ENCODE data around the gene IFI30.
"Not testable (repeated sequence)": the region's sequence is repeated elsewhere in the genome, so short reads cannot be mapped to it uniquely, and the experiment has no call there.

IFI30 gene

GRCh38 chr19:18152817-18153555, 20.6 kb upstream of the IFI30 start, which contains the start of gene PIK3R2:
TSS of gene PIK3R2 (plus strand) at chr19:18153163. CDS start at chr19:18155880, 2,717 bp downstream.
- DNase-seq = peak; percentile 98

- DNase-seq = no peak
These were observed 20.0 kb upstream of the IFI30 start for GRCh38 chr19:18153556-18154134.

GRCh38 chr19:18155095-18156087, 18.2 kb upstream of the IFI30 start:
- no peak for DNase-seq

- no peak for DNase-seq
These were observed 17.3 kb upstream of the IFI30 start for GRCh38 chr19:18156268-18156667.

DNA sequence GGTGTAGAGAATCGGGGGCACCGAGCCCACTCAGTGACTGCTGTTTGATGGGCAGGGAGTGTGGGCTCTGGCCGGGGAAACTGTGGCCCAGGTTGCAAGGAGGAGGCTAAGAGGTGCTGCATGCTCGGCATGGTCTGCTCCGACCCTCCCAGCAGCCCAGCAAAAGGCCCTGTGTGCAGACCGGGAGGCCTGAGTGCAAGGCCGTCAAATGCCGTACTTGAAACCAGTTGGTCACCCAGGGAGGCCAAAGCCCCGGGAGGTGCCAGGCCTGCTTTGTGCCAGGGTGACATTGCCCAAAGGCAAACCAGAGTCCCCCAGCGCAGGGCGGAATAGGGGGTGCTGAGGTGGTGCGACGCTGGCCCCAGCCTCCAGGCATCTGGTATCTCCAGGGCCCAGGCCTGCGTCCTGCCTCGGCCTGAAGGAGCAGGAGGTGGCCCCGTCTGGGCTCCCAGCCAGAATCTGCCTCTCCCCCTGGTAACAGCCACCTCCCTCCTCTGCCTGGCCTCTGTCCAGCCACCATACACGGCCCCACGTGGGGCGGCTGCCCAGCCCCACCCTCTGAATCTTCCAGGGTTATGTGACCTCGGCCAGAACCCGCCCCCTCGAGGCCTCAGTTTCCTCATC, 16.7 kb upstream of the IFI30 start:
- DNase-seq = peak; percentile 82

DNA sequence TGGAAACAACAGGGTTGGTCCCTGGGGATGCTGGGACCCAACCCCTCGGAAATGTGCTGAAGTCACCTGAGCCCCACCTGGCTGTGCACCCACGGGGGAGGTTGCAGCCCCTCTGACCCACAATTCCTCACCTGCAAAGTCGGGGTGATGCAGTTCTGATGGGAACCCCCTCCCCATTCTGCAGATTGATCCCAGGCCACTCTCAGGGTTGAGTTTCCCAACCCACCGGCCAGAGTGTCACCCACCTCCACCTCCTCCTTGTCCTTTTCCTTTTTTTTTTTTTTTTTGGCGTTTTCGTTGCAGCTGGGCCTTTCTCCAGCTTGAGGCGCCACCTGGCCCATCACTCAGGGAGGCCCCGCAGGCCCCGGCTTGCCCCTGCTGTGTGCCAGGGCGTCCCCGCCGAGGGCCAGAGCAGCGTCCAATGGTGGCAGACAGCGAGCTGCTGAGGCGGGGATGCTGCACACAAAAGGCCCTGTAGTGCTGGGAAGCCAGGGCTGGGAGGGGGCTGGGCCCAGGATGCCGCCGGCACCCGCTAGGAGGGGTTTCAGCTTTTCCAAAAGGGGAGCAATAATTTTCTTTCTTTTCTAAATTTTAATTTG, 16.0 kb upstream of the IFI30 start:
- peak; percentile 86 for DNase-seq

- DNase-seq = no peak
These were observed 15.1 kb upstream of the IFI30 start for GRCh38 chr19:18158467-18158866.

- not testable (repeated sequence) for DNase-seq
These were observed 14.5 kb upstream of the IFI30 start for GRCh38 chr19:18159059-18159616.

GRCh38 chr19:18159810-18160209, 13.8 kb upstream of the IFI30 start:
- no peak for DNase-seq

DNA sequence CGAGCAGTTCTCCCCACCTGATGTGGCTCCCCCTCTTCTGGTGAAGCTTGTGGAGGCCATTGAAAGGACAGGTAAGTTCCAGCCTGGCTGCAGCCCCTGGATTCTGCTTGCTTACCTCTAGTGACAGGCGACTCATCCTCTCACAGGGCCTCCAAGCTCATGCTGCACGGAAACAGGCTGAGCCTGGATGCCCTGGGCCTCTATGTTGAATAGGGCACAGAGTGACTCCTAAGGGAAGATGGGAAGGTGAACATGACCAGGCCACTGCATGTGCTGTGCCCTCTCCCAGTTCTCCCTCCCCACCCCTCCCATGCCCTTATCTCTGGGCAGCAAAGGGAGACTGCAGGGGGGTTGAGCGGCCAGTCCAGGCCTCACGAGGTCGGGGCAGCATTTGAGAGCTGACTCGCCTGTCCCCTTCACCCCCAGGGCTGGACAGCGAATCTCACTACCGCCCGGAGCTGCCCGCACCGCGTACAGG, 13.1 kb upstream of the IFI30 start:
- no peak for DNase-seq

GRCh38 chr19:18160971-18161635, 12.5 kb upstream of the IFI30 start:
- DNase-seq = peak; percentile 53

DNA sequence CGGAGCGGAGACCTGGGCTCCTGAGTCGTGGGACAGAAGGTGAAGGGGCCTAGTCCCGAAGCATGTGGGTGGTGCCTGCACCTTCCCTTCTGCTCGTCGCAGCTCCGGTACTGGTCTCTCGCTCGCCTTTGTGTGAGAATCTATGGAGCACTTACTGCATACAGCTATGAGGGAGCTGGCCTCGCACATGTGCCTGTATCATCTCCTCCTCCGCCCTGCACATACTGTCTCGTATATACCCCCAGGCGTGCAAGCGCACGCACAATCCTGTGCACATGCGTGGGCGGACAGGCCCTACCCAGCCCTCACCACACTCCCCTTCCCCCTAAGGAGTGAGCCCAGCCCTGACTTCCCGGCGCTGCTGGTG, 12.0 kb upstream of the IFI30 start:
- no peak for DNase-seq

GRCh38 chr19:18164072-18164471, 9.5 kb upstream of the IFI30 start:
- DNase-seq = no peak

DNA sequence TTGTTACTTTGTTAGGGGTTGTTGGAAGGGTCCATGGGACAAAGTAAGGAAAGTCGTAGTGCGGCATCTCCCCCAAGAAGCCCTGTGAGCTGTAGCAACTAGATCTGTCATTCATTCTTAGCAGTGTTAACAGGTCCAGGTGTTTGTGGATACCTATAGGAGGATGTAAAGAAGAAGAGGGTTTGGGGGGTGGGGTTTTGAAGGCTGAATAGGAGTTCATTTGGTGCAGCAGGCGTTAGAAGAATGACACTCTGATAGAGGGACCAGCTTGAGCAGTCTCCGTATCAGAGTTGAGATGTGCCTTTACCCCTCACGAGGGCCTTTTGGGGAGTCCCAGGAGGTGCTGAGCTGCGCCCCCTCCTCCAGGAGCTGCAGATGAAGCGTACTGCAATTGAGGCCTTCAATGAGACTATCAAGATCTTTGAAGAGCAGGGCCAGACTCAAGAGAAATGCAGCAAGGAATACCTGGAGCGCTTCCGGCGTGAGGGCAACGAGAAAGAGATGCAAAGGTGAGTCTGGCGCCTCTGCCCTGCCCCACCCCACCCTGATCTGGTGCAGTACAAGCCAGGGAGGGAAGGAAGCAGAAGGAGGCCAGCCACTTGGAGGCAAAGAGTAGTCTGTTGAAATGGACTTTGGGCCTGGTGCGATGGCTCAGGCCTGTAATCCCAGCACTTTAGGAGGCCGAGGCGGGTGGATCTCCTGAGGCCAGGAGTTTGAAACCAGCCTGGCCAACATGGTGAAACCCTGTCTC, 7.6 kb upstream of the IFI30 start:
- DNase-seq = no peak

DNA sequence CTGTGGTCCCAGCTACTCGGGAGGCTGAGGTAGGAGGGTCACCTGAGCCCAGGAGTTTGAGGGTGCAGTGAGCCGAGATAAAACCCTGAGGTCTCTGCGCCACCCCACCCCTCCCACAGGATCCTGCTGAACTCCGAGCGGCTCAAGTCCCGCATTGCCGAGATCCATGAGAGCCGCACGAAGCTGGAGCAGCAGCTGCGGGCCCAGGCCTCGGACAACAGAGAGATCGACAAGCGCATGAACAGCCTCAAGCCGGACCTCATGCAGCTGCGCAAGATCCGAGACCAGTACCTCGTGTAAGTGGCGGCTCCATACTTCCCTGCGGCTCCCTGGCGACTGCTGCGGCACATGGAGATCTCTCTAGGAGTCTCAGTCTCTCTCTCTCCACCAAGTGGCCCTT, 6.6 kb upstream of the IFI30 start:
- no peak for DNase-seq

- DNase-seq = no peak
These were observed 5.5 kb upstream of the IFI30 start for GRCh38 chr19:18167975-18168645.

DNA sequence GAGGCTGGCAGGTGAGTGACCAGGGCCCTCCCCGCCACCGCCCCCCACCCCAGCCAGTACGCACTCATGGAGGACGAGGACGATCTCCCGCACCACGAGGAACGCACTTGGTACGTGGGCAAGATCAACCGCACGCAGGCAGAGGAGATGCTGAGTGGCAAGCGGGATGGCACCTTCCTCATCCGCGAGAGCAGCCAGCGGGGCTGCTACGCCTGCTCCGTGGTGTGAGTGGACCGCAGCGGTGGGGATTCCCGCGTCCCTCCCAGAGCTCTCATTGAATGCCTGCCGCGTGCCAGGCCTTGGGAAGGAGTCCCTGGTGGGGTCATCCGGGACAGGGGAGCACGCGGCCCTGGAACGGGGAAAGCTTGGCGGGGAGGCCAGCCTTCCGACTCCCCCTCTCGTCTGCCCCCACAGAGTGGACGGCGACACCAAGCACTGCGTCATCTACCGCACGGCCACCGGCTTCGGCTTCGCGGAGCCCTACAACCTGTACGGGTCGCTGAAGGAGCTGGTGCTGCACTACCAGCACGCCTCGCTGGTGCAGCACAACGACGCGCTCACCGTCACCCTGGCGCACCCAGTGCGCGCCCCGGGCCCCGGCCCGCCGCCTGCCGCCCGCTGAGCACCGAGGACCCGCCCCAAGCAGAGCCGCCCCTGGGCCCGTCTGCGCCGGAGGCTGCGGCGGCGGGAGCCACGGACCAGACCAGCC, 4.8 kb upstream of the IFI30 start:
- DNase-seq = no peak

DNA sequence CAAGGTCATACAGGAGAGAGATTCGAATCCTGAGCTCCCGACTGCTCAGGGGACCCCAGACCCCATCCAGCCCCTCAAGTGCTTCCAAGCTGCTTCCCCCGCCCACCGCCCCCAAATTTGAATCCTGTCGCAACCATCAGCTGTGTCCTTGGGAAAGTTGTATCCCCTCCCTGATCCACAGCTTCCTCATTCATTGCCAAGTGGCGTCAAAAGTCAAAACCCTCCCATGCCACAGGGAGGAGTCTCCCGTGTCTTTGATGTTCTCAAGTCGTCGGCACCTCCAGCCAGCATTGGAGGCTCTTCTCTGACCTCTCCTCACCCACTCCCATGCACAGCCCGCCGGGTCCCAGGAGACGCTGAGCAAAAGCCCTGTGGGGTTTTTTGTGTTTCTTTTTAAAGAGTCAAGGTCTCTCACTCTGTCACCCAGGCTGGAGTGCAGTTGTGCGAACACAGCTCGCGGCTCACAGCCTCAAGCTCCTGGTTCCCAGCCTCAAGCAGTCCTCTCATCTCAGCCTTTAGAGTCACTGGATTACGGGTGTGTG, 2.8 kb upstream of the IFI30 start:
- no peak for DNase-seq

All from NCI-H774 (cell line).